NCI-H2227 treated with DMSO at 0.1 percent for 48 hours (cell line): Measurements from ENCODE around the gene PLOD1.
"Not testable (repeated sequence)": the region's sequence is repeated elsewhere in the genome, so short reads cannot be mapped to it uniquely, and the experiment has no call there.

Source experiments
- DNase-seq: peaks from one replicate; lab custom pipeline; 2025; lab: John Stamatoyannopoulos, UW

Gene PLOD1

GRCh38 chr1:11912482-11913216, 21.9 kb upstream of the PLOD1 start:
- DNase-seq, result not testable (repeated sequence)

DNA sequence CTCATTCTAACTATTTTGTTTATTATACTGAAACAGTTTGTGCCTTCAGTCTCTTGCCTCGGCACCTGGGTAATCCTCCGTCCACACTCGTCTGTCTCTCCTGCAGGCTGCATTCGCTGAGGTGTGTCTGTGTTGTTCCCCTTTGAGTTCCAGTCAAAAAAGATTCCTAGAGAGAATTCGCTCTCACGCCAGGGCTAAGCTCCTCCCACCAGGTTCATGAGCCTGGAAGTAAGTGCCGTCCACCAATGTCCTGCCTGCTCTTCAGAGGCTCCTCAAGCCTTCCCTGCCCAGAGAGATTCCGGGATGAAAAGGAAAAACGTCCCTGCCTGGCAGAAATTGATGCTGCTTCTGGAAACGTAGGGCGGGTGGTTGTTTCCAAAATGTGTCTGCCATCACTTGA, 21.2 kb upstream of the PLOD1 start:
- no peak for DNase-seq

DNA sequence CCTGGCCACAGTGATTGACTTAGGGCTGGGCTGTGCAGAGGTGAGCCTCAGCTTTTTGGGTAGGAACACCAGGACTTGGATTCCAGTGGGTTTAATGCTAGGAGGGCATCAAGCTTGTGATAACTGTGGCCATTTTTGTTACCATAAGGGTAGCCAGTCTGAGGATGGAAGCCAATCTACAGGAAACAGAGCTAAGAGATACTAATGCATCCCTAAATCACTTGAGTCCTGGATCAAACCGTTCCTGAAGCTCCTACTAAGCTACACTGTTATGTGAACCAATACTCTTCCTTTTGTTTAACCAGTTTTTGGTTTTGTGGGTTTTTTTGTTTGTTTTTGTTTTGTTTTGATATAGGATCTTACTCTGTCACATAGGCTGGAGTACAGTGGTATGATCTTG, 20.5 kb upstream of the PLOD1 start:
- DNase-seq, result no peak

DNA sequence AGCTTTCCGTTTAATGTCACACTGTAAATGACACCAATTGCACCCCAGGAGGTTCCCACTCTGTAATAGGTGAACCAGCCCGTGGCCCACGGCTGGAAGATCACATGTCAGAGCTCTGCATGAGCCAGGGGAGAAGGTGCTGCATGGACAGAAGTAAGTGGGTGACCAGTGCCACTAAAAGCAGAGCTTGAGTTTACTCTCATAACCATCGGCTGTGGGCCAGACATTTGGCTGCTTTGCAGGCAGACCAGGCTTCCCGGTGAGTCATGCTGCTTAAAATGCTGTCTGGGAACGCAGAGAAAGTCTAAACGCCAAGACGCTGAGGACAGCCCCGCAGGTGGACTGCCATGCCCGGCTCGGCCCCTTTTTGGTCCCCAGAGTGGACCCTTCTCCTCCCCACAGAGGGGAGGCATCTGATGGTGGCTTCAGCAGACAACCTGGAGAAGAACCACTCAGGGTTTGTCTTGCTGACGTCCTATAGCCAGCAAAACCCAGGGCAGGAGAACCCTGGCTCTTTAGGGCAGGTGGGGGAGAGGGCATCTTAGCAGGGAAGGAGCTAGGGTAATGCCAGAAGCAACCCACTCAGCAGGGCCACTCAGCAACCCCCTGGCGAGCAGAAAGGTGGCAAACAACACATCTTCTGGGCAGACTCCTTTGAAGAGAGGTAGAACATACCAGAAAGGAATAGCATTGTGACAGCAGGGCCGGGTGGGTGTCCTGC, 15.6 kb upstream of the PLOD1 start:
- no peak for DNase-seq

GRCh38 chr1:11919621-11920020, 14.9 kb upstream of the PLOD1 start:
- no peak for DNase-seq

DNA sequence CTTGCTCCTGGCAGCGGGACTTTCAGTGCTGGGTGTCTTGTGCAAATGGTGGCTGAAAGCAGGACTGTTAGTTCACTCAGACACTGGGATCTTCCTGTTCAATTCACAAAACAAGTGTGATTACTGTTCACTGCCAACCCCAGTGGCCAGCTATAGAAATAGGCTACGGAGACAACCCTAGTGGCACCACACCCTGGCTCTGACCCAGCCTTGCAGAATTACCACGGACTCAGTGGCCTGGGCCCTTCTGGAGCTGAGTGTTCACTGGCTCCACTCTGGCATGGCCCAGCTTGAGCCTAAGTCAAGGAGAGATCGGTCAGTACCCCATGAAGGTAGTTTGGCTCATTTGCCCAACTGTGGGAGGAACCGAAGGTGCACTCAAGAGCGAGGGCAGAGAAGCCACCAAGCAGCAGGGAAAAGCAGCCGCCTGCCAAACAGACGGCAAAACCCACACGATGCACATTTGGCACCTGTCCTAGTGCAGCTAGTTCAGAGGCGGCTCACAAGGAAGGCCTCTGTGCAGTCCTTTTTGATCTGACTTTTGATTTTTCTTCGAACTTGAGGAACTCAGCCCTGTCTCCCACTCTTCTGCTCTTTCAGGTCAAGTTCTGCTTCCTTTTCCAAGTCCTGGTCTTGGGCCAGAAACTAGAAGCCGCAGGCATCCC, 14.1 kb upstream of the PLOD1 start:
- no peak for DNase-seq

DNA sequence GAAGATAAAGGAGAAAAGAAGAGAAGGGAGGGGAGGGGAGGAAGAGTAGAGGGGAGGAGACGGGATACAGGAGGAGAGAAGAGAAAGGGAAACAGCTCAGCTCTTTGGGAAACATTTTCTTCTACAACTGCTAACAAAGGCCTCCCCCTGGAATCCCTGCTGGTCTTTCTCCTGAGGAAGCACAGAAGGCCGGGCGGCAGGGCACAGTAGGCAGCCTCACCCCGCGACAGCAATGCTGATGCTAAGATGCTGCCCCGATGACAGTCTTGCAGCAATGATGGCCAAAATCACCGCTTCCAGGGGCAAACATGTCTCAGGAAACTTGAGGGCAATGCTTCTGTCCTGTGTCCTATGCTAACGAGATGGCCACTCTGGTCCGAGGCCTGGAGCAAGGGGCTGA, 13.5 kb upstream of the PLOD1 start:
- no peak for DNase-seq

DNA sequence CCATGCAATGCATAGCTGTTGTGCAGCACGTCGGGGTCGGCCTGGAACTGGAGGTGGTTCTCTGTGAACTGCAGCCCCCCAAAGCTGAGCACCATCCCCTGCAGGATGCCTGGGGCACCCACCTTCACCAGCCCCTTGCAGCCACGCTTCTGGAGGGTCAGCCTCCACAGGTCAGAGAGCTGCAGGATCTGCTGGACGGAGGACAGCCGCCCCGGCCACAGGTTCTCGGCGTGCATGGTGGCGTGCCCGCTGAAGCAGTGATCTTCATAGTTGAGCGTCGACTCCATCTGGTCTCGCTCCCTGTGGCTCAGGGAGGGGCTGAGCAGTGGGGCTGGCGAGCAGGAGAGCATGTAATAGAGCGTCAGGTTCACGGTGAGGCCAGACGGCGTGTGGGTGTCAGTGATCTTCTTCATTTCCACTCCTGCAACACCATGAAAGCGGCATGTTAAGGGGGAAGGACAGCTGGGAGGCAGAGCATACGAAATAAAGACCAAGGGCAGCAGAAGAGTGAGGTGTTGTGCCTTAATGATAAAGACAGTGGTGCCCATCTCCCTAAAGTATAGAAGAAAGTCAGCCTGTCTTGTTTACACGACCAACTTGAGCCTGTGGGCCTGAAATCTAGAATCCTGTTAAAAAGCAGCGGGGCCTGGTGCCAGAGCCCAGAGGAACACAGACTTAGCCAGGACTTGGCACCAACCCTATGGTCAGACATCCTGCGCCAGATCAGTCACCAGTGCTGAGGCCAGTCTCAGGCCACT, 11.3 kb upstream of the PLOD1 start:
- DNase-seq, result no peak

DNA sequence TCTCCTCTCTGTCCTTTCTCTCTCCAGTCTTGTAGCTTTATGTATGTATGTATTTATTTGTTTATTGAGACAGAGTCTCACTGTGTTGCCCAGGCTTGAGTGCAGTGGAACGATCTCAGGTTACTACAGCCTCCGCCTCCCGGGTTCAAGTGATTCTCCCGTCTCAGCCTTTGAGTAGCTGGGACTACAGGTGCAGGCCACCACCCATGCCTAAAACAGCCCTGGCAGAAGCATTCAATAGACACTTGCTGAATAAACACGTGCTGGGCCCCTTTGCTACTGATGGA, 10.7 kb upstream of the PLOD1 start:
- DNase-seq, result no peak

DNA sequence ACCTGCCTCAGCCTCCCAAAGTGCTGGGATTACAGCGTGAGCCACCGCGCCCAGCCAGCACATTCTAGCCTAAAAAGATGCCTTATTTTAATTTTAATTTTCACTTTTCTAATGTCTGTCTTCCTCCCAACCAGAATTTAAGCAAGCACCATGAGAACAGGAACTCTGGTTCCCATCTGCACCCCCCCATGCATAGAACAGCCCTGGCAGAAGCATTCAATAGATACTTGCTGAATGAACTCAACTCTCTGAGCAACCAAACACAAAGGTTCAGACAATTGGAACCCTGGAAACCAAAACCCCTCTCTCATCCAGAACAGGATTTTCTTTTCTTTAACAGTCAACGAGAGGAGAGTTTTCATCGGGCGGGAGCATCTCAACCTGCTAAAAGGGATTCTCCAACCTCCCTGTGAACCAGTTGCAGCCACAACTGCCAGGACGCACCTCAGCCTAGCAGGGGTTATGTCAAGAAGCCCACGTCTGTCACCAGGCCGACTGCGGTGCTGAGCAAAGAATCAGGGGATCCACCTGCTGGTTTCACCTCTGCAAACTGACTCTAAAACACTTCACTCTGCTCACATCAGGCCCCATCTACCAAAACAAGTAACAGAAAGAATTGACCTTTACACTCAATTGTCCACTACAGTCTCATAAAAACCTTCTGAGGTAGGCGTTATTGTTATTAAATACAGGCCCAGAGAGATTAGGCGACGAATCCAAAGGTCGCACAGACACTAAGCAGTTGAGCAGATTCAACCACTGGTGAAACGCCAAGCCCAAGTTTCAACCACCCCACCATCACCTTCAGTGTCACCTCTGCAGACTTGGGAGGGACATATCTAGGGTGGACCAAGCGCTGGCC, 10.0 kb upstream of the PLOD1 start:
- no peak for DNase-seq

- not testable (repeated sequence) for DNase-seq
These were observed 9.2 kb upstream of the PLOD1 start for GRCh38 chr1:11925196-11925937.

DNA sequence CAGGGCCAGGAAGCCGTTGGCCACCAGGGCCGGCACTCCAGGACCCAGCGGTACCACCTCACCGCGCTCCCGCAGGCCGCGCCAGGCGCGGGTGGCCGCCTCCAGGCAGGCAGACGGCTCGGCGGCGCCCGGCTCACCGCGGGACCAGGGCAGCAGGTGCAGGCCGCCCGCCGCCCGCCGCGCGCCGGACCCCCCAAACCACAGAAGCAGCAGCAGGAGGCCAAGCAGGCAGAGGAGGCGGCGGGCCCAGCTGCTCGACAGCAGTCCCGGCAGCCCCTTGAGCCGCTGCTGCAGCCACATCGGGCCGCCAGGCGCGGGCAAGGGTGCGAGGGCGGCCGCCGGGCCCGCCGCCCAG, 8.6 kb upstream of the PLOD1 start:
- no peak for DNase-seq

DNA sequence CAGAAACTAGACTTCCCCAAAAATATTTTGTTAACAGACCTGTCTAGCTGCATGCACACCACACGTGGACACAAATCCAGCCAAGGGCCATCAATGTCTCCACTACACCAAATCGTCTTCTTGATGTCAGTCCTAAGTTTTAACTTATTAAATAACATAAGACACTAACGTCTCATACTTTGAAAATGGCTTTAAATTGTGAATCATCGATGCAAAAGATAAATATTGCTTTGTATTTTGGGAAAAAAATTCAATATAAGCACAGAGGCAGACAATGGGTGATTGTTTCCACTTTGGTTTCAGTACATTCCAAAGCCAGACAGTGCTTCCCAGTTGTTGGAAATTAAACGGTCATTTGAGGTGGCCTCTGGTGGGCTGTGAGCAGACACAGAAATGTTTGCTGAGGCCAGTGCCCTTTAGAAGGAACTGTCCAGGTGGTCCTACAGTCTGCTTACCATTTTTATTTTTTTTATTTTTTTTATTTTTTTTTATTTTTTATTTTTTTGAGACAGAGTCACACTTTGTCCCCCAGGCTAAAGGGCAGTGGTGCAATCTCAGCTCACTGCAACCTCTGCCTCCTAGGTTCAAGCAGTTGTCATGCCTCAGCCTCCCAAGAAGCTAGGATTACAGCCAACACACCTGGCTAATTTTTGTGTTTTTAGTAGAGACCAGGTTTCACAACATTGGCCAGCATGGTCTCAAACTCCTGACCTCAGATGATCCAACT, 6.5 kb upstream of the PLOD1 start:
- DNase-seq, result no peak

DNA sequence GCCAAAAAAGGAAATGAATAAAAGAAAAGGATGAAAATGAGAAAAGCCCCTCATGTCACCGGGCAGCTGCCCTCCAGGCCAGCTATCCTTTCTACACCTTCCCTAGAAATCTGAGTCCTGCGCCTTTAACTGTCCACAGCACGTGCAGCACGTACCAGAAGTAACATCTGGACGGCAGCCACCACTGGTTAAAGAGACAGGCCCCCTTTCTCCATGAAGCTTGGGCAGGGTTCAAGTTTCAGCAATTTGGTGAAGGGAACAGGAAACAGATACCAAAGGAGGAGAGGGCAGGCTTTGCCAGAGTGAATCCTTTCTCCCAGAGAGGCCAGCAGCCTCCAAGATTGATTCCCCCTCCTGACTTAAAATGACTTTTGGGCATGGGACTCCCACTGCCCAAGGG, 4.7 kb upstream of the PLOD1 start:
- DNase-seq, result no peak

DNA sequence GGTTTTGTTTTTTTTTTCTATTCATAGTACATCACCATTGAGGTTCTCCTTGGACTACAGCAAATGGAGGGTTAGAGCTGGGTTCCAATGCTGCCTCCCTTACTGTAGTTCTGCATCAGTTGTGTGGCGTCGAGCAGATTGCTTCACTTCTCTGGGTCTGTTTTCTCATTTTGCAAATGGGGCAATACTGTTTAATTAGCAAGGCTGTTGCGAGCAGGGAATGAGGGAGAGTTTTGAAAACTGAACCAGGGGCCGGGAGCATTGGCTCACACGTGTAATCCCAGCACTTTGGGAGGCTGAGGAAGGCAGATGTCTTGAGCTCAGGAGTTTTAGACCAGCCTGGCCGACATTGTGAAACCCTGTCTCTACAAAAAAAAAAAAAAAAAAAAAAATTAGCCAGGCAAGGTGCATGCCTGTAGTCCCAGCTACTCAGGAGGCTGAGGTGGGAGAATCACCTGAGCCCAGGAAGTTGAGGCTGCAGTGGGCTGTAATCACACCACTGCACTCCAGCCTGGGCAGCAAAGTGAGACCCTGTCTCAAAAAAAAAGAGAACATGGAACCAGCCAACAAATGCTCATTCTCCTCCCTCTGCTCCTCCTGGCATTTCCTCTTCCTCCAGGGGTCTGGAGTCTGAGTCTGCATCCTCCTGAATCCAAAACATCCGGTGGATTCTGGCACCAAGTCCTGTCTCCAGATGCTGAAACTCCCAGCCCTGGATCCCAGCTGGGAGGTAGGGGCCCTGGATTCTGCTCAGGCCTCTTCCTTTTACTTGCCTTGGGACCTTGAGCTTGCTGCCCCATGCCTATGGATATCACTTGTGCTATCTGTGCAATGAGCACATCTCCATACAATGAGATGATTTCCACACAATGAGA, 3.7 kb upstream of the PLOD1 start:
- DNase-seq, result no peak

DNA sequence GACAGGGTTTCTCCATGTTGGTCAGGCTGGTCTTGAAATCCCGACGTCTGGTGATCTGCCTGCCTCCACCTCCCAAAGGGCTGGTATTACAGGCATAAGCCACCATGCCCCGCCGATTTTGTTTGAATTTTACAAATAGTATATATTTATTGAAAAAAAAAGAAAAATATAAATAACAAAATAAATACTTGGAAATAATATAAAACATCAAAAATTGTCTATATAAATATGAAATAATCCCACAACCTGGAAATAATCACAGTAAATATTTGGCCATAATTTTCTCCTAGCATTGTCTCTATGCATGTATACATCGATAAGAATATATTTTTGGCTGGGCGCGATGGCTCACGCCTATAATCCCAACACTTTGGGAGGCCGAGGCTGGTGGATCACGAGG, 2.7 kb upstream of the PLOD1 start:
- no peak for DNase-seq

DNA sequence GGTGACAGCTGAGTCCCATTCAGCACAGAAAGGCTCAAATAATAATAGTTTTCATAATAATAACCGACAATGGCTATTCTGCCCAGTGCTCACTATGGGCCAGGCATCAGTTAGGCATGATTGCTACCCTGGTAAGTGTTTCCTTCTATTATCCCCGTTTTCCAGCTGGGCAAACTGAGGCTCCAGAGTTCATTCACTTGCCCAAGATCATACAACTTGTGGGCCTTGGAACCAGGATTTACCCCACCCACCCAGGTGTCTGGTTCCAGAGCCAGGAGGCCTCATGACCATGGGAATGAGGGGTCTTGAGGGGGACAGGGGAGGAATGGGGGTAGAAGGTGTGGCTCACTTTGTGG, 518 bp downstream of the PLOD1 start:
- no peak for DNase-seq

DNA sequence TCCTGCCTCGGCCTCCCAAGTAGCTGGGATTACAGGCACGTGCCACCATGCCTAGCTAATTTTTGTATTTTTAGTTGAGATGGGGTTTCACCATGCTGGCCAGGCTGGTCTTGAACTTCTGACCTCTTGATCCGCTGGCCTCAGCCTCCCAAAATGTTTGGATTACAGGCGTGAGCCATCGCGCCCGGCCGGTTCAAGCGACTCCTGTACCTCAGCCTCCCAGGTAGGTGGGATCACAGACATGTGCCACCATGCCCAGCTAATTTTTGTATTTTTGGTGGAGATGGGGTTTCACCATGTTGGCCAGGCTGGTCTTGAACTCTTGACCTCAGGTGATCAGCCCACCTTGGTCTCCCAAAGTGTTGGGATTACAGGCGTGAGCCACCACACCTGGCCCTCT, 1.2 kb downstream of the PLOD1 start:
- DNase-seq, result not testable (repeated sequence)

- no peak for DNase-seq
These were observed 4.4 kb downstream of the PLOD1 start for GRCh38 chr1:11938722-11939526.
